Effector memory CD4-positive, alpha-beta T cell (primary cell): ENCODE data around the gene PODNL1.

Experiments
- DNase-seq, 3 donors: peaks; one replicate each; pipeline ENCODE4 v3.0.0-alpha.2; 2020
- H3K27ac ChIP-seq: 2 replicates; pipeline ENCODE4 v1.7.0; 2013; ENCODE audit warnings: mild to moderate bottlenecking, low read length, moderate library complexity; ENCODE audit not compliant: insufficient read depth, poor library complexity, severe bottlenecking
- H3K27me3 ChIP-seq: replicated peaks from 2 replicates; pipeline ENCODE4 v1.7.0; 2013; ENCODE audit warnings: mild to moderate bottlenecking, low read length; ENCODE audit not compliant: insufficient read depth, control insufficient read depth, poor library complexity, severe bottlenecking
- H3K36me3 ChIP-seq: 2 replicates; pipeline ENCODE4 v1.7.0; 2013; ENCODE audit warnings: mild to moderate bottlenecking, low read length, moderate library complexity; ENCODE audit not compliant: control insufficient read depth, insufficient read depth
- H3K4me1 ChIP-seq: 2 replicates; pipeline ENCODE4 v1.7.0; 2013; ENCODE audit warnings: low read length, mild to moderate bottlenecking; ENCODE audit not compliant: control insufficient read depth, insufficient read depth, poor library complexity, severe bottlenecking
- H3K4me3 ChIP-seq: 2 replicates; pipeline ENCODE4 v1.7.0; 2013; ENCODE audit warnings: low read length, low read depth, mild to moderate bottlenecking; ENCODE audit not compliant: insufficient read depth, poor library complexity, severe bottlenecking
- H3K9me3 ChIP-seq: 2 replicates; pipeline ENCODE4 v1.7.0; 2013; ENCODE audit warnings: mild to moderate bottlenecking, low read length, moderate library complexity; ENCODE audit not compliant: control insufficient read depth

The PODNL1 gene

GRCh38 chr19:13899393-13899792, 38.8 kb downstream of the PODNL1 start:
- H3K27ac ChIP-seq, result no peak overlapping the region
- no peaks in the 10 kb centered on the region for H3K9me3 ChIP-seq
- H3K36me3 ChIP-seq, result no peaks in the 10 kb centered on the region
- no peak for DNase-seq
- H3K27me3 ChIP-seq, result no peaks in the 10 kb centered on the region
- no peaks in the 10 kb centered on the region for H3K4me1 ChIP-seq
- no peak overlapping the region for H3K4me3 ChIP-seq

DNA sequence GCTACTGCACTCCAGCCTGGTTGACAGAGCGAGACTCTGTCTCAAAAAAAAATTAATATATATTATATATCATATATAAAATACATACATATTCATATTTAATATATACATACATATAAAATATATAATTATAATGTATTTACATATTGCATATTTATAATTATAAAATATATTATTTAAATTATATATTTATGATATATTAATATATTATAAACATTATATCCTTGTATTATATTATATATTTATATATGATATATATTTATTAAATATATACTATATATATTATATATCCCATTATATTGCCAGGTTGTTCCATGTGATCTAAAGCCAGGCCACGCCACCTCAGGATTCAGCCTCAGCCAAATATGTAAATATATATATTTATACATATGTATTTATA, 42.0 kb downstream of the PODNL1 start:
- no peak overlapping the region for H3K4me3 ChIP-seq

DNA sequence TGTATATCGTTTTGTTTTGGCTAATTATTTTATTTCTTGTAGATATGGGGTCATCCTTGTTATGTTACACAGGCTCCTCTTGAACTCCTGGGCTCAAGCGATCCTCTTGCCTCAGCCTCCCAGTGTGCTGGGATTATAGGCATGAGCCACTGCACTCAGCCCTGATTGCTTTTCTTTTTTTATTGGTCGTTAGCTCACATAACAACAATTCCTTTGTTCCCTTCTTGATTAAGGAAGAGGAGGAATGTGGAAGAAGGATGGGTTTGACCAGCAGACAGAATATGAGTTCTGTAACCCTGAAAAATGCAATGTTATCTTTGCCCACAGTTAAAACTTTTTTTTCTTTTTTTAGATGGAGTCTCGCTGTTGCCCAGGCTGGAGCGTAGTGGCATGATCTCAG, 43.7 kb downstream of the PODNL1 start:
- Histone ChIP-seq H3K27me3 (no peaks in the 10 kb centered on the region), H3K4me3 (no peak overlapping the region), H3K9me3 (no peaks in the 10 kb centered on the region), H3K36me3 (no peaks in the 10 kb centered on the region), H3K4me1 (no peaks in the 10 kb centered on the region), H3K27ac (no peak overlapping the region)
- no peak for DNase-seq

More for the DNA sequence above, 42.0 kb downstream of the PODNL1 start:
- Histone ChIP-seq H3K9me3 (no peaks in the 10 kb centered on the region), H3K27ac (no peak overlapping the region), H3K36me3 (no peaks in the 10 kb centered on the region), H3K27me3 (no peaks in the 10 kb centered on the region), H3K4me1 (no peaks in the 10 kb centered on the region)
- no peak for DNase-seq

GRCh38 chr19:13892870-13893269, 45.3 kb downstream of the PODNL1 start:
- no peak overlapping the region for H3K27ac ChIP-seq
- no peaks in the 10 kb centered on the region for H3K9me3 ChIP-seq
- no peaks in the 10 kb centered on the region for H3K27me3 ChIP-seq
- H3K4me3 ChIP-seq, result no peak overlapping the region
- no peaks in the 10 kb centered on the region for H3K4me1 ChIP-seq
- no peaks in the 10 kb centered on the region for H3K36me3 ChIP-seq
- no peak for DNase-seq

- Histone ChIP-seq H3K27ac (no peak overlapping the region), H3K4me3 (no peak overlapping the region)
- no peak for DNase-seq
Measured at GRCh38 chr19:13890136-13890535, 48.1 kb downstream of the PODNL1 start.

GRCh38 chr19:13888281-13888680, 49.9 kb downstream of the PODNL1 start:
- Histone ChIP-seq H3K9me3 (no peaks in the 10 kb centered on the region), H3K4me3 (no peak overlapping the region), H3K36me3 (no peaks in the 10 kb centered on the region), H3K4me1 (peaks cover 1% of the 10 kb centered on the region), H3K27me3 (no peaks in the 10 kb centered on the region), H3K27ac (no peak overlapping the region)
- DNase-seq, result no peak

More at GRCh38 chr19:13890136-13890535, 48.1 kb downstream of the PODNL1 start:
- Histone ChIP-seq H3K4me1 (no peaks in the 10 kb centered on the region), H3K9me3 (no peaks in the 10 kb centered on the region), H3K36me3 (no peaks in the 10 kb centered on the region), H3K27me3 (no peaks in the 10 kb centered on the region)

DNA sequence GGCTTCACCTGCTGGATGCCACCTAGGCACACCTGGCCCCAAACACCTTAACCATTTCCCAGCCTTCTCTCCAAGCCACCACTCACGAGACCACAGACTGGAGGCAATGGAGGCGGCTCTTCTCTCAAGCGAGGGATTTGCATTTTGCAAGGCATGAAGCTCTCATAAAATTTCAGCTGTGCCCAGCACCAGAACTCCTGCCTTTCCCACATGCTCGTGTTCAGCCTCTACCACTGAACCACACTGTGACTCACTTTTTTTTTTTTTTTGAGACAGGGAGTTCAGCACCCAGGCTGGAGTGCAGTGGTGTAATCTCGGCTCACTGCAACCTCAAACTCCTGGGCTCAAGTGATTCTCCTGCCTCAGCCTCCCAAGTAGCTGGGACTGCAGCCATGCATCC, 50.7 kb downstream of the PODNL1 start:
- H3K4me1 ChIP-seq, result peaks cover 9% of the 10 kb centered on the region
- H3K27me3 ChIP-seq, result no peaks in the 10 kb centered on the region
- no peaks in the 10 kb centered on the region for H3K9me3 ChIP-seq
- no peaks in the 10 kb centered on the region for H3K36me3 ChIP-seq
- H3K27ac ChIP-seq, result no peak overlapping the region
- DNase-seq, result no peak
- no peak overlapping the region for H3K4me3 ChIP-seq

DNA sequence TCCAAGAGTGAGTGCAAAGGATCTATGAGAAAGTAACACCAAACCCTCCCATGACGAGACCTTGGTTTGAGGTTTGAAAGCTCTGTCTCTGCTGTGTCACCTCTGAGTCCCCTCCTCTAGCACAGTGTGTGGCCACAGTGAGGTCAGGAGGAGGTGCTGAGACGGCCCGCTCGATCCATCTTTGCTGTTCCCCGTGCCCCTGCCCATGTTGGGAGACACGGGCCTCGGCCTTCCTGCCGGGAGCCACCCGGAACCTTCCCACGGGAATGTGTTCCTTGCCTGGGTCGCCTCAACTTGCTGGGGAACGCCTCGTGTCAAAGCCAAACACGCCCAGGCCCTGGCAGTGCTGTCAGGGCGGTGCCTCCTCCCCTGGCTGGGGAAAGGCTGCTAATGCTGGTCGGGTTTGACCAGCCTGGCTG, 51.2 kb downstream of the PODNL1 start:
- peaks cover 14% of the 10 kb centered on the region for H3K4me1 ChIP-seq
- H3K27ac ChIP-seq, result no peak overlapping the region
- H3K4me3 ChIP-seq, result no peak overlapping the region
- H3K9me3 ChIP-seq, result no peaks in the 10 kb centered on the region
- H3K27me3 ChIP-seq, result no peaks in the 10 kb centered on the region
- H3K36me3 ChIP-seq, result no peaks in the 10 kb centered on the region
- DNase-seq, result peak in 1 of 3 donors; percentile 36

DNA sequence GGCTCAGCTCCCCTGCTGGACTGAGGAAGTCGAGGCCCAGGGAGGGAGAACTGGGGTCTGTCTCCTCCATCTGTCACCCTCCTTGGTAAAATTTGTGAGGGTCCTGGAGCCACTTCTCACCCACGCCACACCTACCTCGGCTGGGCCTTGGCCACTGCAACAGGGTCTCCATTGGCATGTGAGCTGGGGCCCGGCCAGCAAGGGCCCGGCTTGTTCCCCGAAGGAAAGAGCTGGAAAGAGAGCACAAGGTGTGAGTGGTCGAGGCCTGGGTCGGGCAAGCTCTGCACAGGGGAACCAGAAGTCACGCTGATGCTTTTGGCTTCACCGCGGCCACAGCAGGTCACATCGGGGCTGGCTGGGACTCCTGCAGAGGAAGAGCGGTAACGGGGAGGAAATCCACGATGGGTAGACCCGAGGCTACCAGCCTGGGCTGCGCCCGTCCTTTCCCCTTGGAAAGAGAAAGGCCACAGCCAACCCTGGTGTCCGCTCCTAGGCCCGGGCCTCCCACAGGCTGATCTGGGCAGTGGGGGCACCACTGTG, 52.3 kb downstream of the PODNL1 start:
- DNase-seq, result no peak
- Histone ChIP-seq H3K9me3 (no peaks in the 10 kb centered on the region), H3K27me3 (no peaks in the 10 kb centered on the region), H3K27ac (no peak overlapping the region), H3K36me3 (no peaks in the 10 kb centered on the region), H3K4me3 (no peak overlapping the region), H3K4me1 (peaks cover 25% of the 10 kb centered on the region)

GRCh38 chr19:13884726-13885591, 53.3 kb downstream of the PODNL1 start:
- no peak for DNase-seq
- Histone ChIP-seq H3K27me3 (no peaks in the 10 kb centered on the region), H3K27ac (no peak overlapping the region), H3K4me3 (no peak overlapping the region), H3K9me3 (no peaks in the 10 kb centered on the region), H3K4me1 (peaks cover 32% of the 10 kb centered on the region), H3K36me3 (no peaks in the 10 kb centered on the region)
